Gastroesophageal sphincter (tissue), 4 donors: Measurements from ENCODE around the gene TMEM131. TPM values are rescaled to one million over a fixed set of nuclear protein-coding genes. Genes with fewer than 3 reads are reported as not detected.

Experiments used
- ATAC-seq: fragments of 150-250 bp; one replicate; pipeline ENCODE4 v1.9.1; 2016; ENCODE audit warnings: mild to moderate bottlenecking, moderate library complexity
- H3K27ac ChIP-seq, 4 donors: fragments of 200-600 bp; sonication (generic) in 3 of 4; 1 replicate in 3 of 4; 2 replicates in 1 of 4; pipeline ENCODE4 v1.5.1; 2016 to 2019
- H3K27me3 ChIP-seq: fragments of 200-600 bp; sonication (generic); one replicate; pipeline ENCODE4 v1.5.1; 2019
- H3K36me3 ChIP-seq, 2 donors: fragments of 200-600 bp; sonication (generic); one replicate each; pipeline ENCODE4 v1.5.1; 2019; ENCODE audit warnings: control low read depth in 1 of 2
- H3K4me1 ChIP-seq, 3 donors: fragments of 200-600 bp; sonication (generic); 1 replicate in 2 of 3; 2 replicates in 1 of 3; pipeline ENCODE4 v1.5.1; 2016 to 2019; ENCODE audit warnings: control low read depth in 2 of 3
- H3K4me3 ChIP-seq, 2 donors: fragments of 200-600 bp; sonication (generic); one replicate each; pipeline ENCODE4 v1.5.1; 2019; ENCODE audit warnings: mild to moderate bottlenecking in 1 of 2, moderate library complexity in 1 of 2
- H3K9me3 ChIP-seq, 3 donors: fragments of 200-600 bp; sonication (generic); one replicate each; pipeline ENCODE4 v1.5.1; 2017 to 2019; ENCODE audit warnings: control low read depth in 2 of 3
- EP300 ChIP-seq: sonication (generic); formaldehyde crosslinking; IDR thresholded peaks from one replicate; pipeline ENCODE4 v1.6.1; 2017; ENCODE audit warnings: antibody characterized with exemption, mild to moderate bottlenecking
- POLR2A ChIP-seq, 2 donors: fragments of 450-650 bp; IDR thresholded peaks; one replicate each; pipeline ENCODE4 v1.6.1; 2017; ENCODE audit warnings: antibody characterized with exemption in 2 of 2, mild to moderate bottlenecking in 2 of 2, moderate library complexity in 1 of 2
- POLR2AphosphoS5 ChIP-seq: sonication (generic); formaldehyde crosslinking; IDR thresholded peaks from one replicate; pipeline ENCODE4 v1.6.1; 2017; ENCODE audit warnings: antibody characterized with exemption
- WGBS, 2 donors: methylation state at CpG; one replicate each; pipeline ENCODE4 v1.1.5; 2018; ENCODE audit warnings: low coverage in 1 of 2; 5-methylcytosine and 5-hydroxymethylcytosine counted together
- total RNA-seq, 4 donors: library from RNA; depleted of rRNA; stranded (reverse); fragments of >200 nt; gene quantifications; one replicate each; pipeline ENCODE4 v1.1.0, GENCODE V29; 2016
- TF ChIP-seq, protein P1 (sequence below), 4 experiments: fragments of 200-600 bp in 2 of 4; fragments of 450-650 bp in 2 of 4; sonication (generic) in 1 of 4; IDR thresholded peaks; one replicate each; pipeline ENCODE4 v1.5.1; 2017 to 2019; ENCODE audit warnings: antibody characterized with exemption in 4 of 4, mild to moderate bottlenecking in 2 of 4, moderate library complexity in 2 of 4

The TMEM131 gene
- total RNA-seq, 4 donors from 2014 or later, result 32.0 to 46.4 (median 33.9) TPM

- TF ChIP-seq POLR2AphosphoS5 (no peak), EP300 (no peak), POLR2A (IDR thresholded peaks at IDR 0.05) (no peak)
- TF ChIP-seq, protein P1, sequence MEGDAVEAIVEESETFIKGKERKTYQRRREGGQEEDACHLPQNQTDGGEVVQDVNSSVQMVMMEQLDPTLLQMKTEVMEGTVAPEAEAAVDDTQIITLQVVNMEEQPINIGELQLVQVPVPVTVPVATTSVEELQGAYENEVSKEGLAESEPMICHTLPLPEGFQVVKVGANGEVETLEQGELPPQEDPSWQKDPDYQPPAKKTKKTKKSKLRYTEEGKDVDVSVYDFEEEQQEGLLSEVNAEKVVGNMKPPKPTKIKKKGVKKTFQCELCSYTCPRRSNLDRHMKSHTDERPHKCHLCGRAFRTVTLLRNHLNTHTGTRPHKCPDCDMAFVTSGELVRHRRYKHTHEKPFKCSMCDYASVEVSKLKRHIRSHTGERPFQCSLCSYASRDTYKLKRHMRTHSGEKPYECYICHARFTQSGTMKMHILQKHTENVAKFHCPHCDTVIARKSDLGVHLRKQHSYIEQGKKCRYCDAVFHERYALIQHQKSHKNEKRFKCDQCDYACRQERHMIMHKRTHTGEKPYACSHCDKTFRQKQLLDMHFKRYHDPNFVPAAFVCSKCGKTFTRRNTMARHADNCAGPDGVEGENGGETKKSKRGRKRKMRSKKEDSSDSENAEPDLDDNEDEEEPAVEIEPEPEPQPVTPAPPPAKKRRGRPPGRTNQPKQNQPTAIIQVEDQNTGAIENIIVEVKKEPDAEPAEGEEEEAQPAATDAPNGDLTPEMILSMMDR (IDR thresholded peaks at IDR 0.05), result no peak
- H3K36me3 ChIP-seq, result no peaks in the 10 kb centered on the region
- ATAC-seq, result no peak
- H3K27me3 ChIP-seq, result no peaks in the 10 kb centered on the region
- H3K9me3 ChIP-seq, result no peaks in the 10 kb centered on the region
- WGBS, 2 donors, result 69 to 82% methylated on average over 10 to 14 of the region's 14 CpGs
- peaks cover 0 to 25% (median 0%) of the 10 kb centered on the region in 3 donors for H3K4me1 ChIP-seq
- H3K27ac ChIP-seq, result no peak overlapping the region
- no peak overlapping the region for H3K4me3 ChIP-seq
Measured at GRCh38 chr2:98034745-98035144, 39.0 kb upstream of the TMEM131 start.

DNA sequence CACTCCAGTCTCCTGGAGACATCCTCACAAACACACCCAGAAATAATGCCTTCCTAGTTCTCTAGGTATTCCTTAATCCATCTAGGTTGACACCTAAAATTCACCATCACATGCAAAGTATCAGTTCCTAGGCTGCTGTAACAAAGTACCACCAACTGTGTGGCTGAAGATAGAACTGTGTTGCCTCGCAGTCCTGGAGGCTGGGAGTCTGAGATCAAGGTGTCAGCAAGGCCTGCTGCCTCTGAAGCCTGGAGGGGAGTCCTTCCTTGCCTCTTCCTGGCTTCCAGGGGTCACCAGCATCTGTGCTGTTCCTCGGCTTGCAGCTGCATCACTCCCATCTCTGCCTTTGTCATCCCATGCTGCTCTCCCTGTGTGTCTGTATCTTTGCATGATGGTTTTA lies 36.3 kb upstream of the TMEM131 start:
- Histone ChIP-seq H3K36me3 (no peaks in the 10 kb centered on the region), H3K4me1 (peaks cover 0 to 15% (median 0%) of the 10 kb centered on the region in 3 donors), H3K27ac (no peak overlapping the region), H3K27me3 (no peaks in the 10 kb centered on the region), H3K9me3 (no peaks in the 10 kb centered on the region), H3K4me3 (no peak overlapping the region)
- ATAC-seq, result no peak
- WGBS, 2 donors, result 86 to 100% methylated on average over 1 to 2 of the region's 2 CpGs
- TF ChIP-seq POLR2AphosphoS5 (no peak), POLR2A (IDR thresholded peaks at IDR 0.05) (no peak)
- TF ChIP-seq, protein P1 (IDR thresholded peaks at IDR 0.05), result no peak

- Histone ChIP-seq H3K27ac (no peak overlapping the region), H3K36me3 (no peaks in the 10 kb centered on the region), H3K4me1 (peaks cover 0 to 10% (median 0%) of the 10 kb centered on the region in 3 donors), H3K9me3 (no peaks in the 10 kb centered on the region), H3K27me3 (no peaks in the 10 kb centered on the region), H3K4me3 (no peak overlapping the region)
- TF ChIP-seq POLR2A (IDR thresholded peaks at IDR 0.05) (no peak), POLR2AphosphoS5 (no peak), EP300 (no peak)
- TF ChIP-seq, protein P1 (IDR thresholded peaks at IDR 0.05), result no peak
- WGBS, 2 donors, result 79 to 96% methylated on average over 2 to 4 of the region's 6 CpGs
- ATAC-seq, result no peak
Measured at GRCh38 chr2:98029718-98030222, 34.0 kb upstream of the TMEM131 start.

GRCh38 chr2:98028931-98029717 lies 33.4 kb upstream of the TMEM131 start:
- H3K9me3 ChIP-seq, result no peaks in the 10 kb centered on the region
- H3K27me3 ChIP-seq, result no peaks in the 10 kb centered on the region
- TF ChIP-seq POLR2A (IDR thresholded peaks at IDR 0.05) (no peak), EP300 (no peak), POLR2AphosphoS5 (no peak)
- TF ChIP-seq, protein P1 (IDR thresholded peaks at IDR 0.05), result no peak
- no peak for ATAC-seq
- H3K4me3 ChIP-seq, result no peak overlapping the region
- WGBS, 2 donors, result 86 to 90% methylated on average over 10 of the region's 12 CpGs
- H3K4me1 ChIP-seq, result peaks cover 0 to 10% (median 0%) of the 10 kb centered on the region in 3 donors
- H3K36me3 ChIP-seq, result no peaks in the 10 kb centered on the region
- no peak overlapping the region for H3K27ac ChIP-seq

DNA sequence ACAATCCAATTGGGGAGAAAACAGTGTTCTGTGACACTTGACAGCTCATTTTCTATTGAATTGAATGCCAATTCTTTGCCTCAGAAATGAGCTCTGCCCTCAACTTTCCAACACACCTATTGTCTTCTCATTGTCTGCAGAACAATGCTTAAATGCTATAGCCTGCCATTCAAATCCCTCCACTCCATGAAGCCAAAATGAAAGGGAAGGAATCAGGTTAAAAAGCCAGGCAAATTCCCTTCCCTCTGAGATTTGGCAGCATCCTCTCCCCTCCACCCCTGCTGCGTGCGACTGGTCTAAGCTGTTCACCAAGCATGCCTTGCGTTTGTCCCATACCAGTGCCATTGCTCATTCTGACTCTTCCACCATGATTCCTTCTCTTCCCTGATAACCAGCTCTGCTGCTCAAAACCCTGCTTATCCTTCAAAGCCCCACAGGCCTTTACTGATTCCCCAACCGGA lies 32.4 kb upstream of the TMEM131 start:
- Histone ChIP-seq H3K27me3 (no peaks in the 10 kb centered on the region), H3K9me3 (no peaks in the 10 kb centered on the region), H3K4me1 (peaks cover 0 to 10% (median 0%) of the 10 kb centered on the region in 3 donors), H3K36me3 (no peaks in the 10 kb centered on the region), H3K4me3 (no peak overlapping the region), H3K27ac (no peak overlapping the region)
- 92 to 100% methylated on average over 1 to 4 of the region's 4 CpGs for WGBS, 2 donors
- ATAC-seq, result no peak
- TF ChIP-seq, protein P1 (IDR thresholded peaks at IDR 0.05), result no peak
- TF ChIP-seq EP300 (no peak), POLR2AphosphoS5 (no peak), POLR2A (IDR thresholded peaks at IDR 0.05) (no peak)
